ENCODE results near the gene PBX4.

The PBX4 gene

GRCh38 chr19:19548915-19549759 lies 69.3 kb downstream of the PBX4 start:
- TF ChIP-seq CTCF (IDR thresholded peaks at IDR 0.05; ENCODE audit: borderline replicate concordance, insufficient read depth, low read depth, low read length), result no peak
- no peak overlapping the region for H3K4me3 ChIP-seq (ENCODE audit: low read depth, low read length)

GRCh38 chr19:19547674-19548336 lies 70.7 kb downstream of the PBX4 start:
- TF ChIP-seq CTCF (IDR thresholded peaks at IDR 0.05; ENCODE audit: borderline replicate concordance, insufficient read depth, low read depth, low read length), result no peak
- H3K4me3 ChIP-seq (ENCODE audit: low read depth, low read length), result no peak overlapping the region

GRCh38 chr19:19546751-19547162 lies 71.7 kb downstream of the PBX4 start:
- no peak overlapping the region for H3K4me3 ChIP-seq (ENCODE audit: low read depth, low read length)
- no peak for TF ChIP-seq CTCF (IDR thresholded peaks at IDR 0.05; ENCODE audit: borderline replicate concordance, insufficient read depth, low read depth, low read length)

GRCh38 chr19:19545707-19546106 lies 72.8 kb downstream of the PBX4 start:
- H3K4me3 ChIP-seq (ENCODE audit: low read depth, low read length), result no peak overlapping the region
- no peak for TF ChIP-seq CTCF (IDR thresholded peaks at IDR 0.05; ENCODE audit: borderline replicate concordance, insufficient read depth, low read depth, low read length)

- H3K4me3 ChIP-seq (ENCODE audit: low read depth, low read length), result no peak overlapping the region
- no peak for TF ChIP-seq CTCF (IDR thresholded peaks at IDR 0.05; ENCODE audit: borderline replicate concordance, insufficient read depth, low read depth, low read length)
These were observed 73.4 kb downstream of the PBX4 start for GRCh38 chr19:19544954-19545591.

- no peak for TF ChIP-seq CTCF (IDR thresholded peaks at IDR 0.05; ENCODE audit: borderline replicate concordance, insufficient read depth, low read depth, low read length)
These were observed 74.1 kb downstream of the PBX4 start for GRCh38 chr19:19544257-19544953.

More at GRCh38 chr19:19544257-19544953, 74.1 kb downstream of the PBX4 start:
- no peak overlapping the region for H3K4me3 ChIP-seq (ENCODE audit: low read depth, low read length)
